OCI-LY3 (cell line): Measurements from ENCODE around the gene SBSN.

Source experiments
- CTCF ChIP-seq: fragments of 200-600, 300-600 bp; sonication (generic); IDR thresholded peaks from 2 replicates; pipeline ENCODE4 v1.5.1; 2014; ENCODE audit warnings: antibody characterized with exemption, low read length, low read depth
- EZH2phosphoT487 ChIP-seq: fragments of 200-600 bp; shearing (Covaris generic); IDR thresholded peaks from 2 replicates; pipeline ENCODE4 v1.6.1; 2018; ENCODE audit warnings: antibody characterized with exemption, mixed run types, low read depth

GRCh38 chr19:35513628-35514281 is 14.4 kb downstream of the SBSN start, which contains the start of gene DMKN:
- TF ChIP-seq CTCF = no peak
- no peak for TF ChIP-seq EZH2phosphoT487
